Effector memory CD4-positive, alpha-beta T cell (primary cell): Measurements from ENCODE around the gene TMEM69.
A peak's percentile ranks its signal among the peaks of the same experiment; 100 is the strongest.
"Not testable (repeated sequence)": the region's sequence is repeated elsewhere in the genome, so short reads cannot be mapped to it uniquely, and the experiment has no call there.

Source experiments
- DNase-seq, 3 donors: peaks; one replicate each; pipeline ENCODE4 v3.0.0-alpha.2; 2020
- H3K27ac ChIP-seq: 2 replicates; pipeline ENCODE4 v1.7.0; 2013; ENCODE audit warnings: mild to moderate bottlenecking, low read length, moderate library complexity; ENCODE audit not compliant: insufficient read depth, poor library complexity, severe bottlenecking
- H3K27me3 ChIP-seq: replicated peaks from 2 replicates; pipeline ENCODE4 v1.7.0; 2013; ENCODE audit warnings: mild to moderate bottlenecking, low read length; ENCODE audit not compliant: insufficient read depth, control insufficient read depth, poor library complexity, severe bottlenecking
- H3K36me3 ChIP-seq: 2 replicates; pipeline ENCODE4 v1.7.0; 2013; ENCODE audit warnings: mild to moderate bottlenecking, low read length, moderate library complexity; ENCODE audit not compliant: control insufficient read depth, insufficient read depth
- H3K4me1 ChIP-seq: 2 replicates; pipeline ENCODE4 v1.7.0; 2013; ENCODE audit warnings: low read length, mild to moderate bottlenecking; ENCODE audit not compliant: control insufficient read depth, insufficient read depth, poor library complexity, severe bottlenecking
- H3K4me3 ChIP-seq: 2 replicates; pipeline ENCODE4 v1.7.0; 2013; ENCODE audit warnings: low read length, low read depth, mild to moderate bottlenecking; ENCODE audit not compliant: insufficient read depth, poor library complexity, severe bottlenecking
- H3K9me3 ChIP-seq: 2 replicates; pipeline ENCODE4 v1.7.0; 2013; ENCODE audit warnings: mild to moderate bottlenecking, low read length, moderate library complexity; ENCODE audit not compliant: control insufficient read depth

The TMEM69 gene

DNA sequence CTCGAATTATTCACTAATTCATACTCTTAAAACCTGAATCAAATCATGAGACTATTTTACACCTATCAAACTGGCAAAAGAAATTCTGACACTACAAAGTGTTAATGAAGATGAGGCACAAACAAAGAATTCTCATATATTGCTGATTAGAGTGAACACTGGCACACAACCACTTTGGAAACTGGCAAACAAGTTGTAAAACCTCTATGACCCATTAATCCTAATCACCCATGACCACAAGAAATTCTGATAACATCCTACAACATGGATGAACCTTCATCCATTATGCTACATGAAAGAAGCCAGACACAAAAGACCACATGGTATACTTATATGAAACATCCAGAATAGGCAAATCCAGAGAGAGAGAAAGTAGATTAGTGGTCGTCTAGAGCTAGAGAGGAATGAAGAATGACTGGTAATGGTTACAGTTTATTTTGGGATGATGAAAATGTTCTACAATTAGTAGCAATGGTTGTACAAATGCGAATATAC is 10.2 kb upstream of the TMEM69 start:
- no peak for DNase-seq
- Histone ChIP-seq H3K36me3 (no peaks in the 10 kb centered on the region), H3K27ac (no peak overlapping the region), H3K4me1 (no peaks in the 10 kb centered on the region), H3K9me3 (no peaks in the 10 kb centered on the region), H3K4me3 (no peak overlapping the region), H3K27me3 (no peaks in the 10 kb centered on the region)

DNA sequence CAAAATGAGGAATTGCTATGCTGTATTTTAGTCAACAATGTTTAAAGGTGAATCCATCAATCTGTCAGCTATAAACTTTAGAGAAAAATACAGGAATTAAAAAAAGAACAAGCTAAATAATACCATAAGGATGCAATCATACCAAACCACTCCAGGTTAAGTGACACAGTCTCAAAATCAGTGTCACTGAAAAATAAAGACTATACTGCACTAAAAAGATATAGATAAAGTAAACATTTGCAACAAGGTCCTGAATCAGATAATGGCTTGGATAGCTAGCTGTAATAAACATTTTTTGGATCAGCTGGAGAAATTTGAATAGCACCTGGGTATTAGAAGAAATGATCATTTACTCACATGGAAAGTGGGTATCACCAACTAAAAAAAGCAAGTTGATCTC is 9.5 kb upstream of the TMEM69 start:
- Histone ChIP-seq H3K9me3 (no peaks in the 10 kb centered on the region), H3K27ac (no peak overlapping the region), H3K4me3 (no peak overlapping the region), H3K36me3 (no peaks in the 10 kb centered on the region), H3K27me3 (no peaks in the 10 kb centered on the region), H3K4me1 (no peaks in the 10 kb centered on the region)
- no peak for DNase-seq

DNA sequence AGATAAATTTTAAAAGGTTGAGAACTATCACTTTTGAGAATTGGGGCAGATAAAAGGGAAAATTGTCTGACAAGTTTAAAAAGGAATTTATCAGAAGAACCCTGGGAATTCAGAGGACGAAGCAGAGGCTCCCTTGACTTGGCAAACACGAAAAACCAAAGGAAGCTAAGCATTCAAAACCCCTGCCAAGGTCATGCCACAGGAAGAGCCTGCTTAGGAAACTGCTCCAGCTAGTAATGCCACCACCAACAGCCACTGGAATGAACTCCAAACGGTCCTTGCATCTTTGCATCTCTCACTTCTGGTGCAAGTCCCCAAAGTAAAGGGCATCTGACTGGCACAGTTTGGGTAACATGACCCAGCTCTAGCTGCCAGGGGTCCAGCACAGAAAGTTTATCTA is 8.9 kb upstream of the TMEM69 start:
- no peaks in the 10 kb centered on the region for H3K36me3 ChIP-seq
- no peaks in the 10 kb centered on the region for H3K27me3 ChIP-seq
- H3K4me3 ChIP-seq: no peak overlapping the region
- peaks cover under 1% of the 10 kb centered on the region for H3K4me1 ChIP-seq
- H3K9me3 ChIP-seq: no peaks in the 10 kb centered on the region
- no peak for DNase-seq
- no peak overlapping the region for H3K27ac ChIP-seq

DNA sequence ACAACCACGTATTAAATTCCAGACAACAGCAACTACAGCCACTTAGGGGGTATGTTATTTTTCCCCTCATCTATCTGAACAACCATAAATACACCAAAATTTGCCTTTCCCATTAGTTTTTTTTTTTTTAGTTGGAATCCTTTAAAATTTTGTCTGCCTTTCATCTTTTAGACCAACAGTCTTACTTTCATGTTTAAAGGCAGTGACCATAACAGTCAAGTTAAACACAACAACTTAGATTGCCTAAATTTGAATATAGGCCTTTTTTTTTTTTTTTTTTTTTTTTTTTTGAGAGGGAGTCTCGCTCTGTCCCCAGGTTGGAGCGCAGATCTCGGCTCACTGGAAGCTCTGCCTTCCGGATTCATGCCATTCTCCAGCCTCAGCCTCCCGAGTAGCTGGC is 5.0 kb upstream of the TMEM69 start:
- no peaks in the 10 kb centered on the region for H3K36me3 ChIP-seq
- H3K27me3 ChIP-seq: no peaks in the 10 kb centered on the region
- peaks cover 3% of the 10 kb centered on the region for H3K4me1 ChIP-seq
- no peak overlapping the region for H3K27ac ChIP-seq
- H3K4me3 ChIP-seq: no peak overlapping the region
- no peaks in the 10 kb centered on the region for H3K9me3 ChIP-seq
- DNase-seq: no peak

DNA sequence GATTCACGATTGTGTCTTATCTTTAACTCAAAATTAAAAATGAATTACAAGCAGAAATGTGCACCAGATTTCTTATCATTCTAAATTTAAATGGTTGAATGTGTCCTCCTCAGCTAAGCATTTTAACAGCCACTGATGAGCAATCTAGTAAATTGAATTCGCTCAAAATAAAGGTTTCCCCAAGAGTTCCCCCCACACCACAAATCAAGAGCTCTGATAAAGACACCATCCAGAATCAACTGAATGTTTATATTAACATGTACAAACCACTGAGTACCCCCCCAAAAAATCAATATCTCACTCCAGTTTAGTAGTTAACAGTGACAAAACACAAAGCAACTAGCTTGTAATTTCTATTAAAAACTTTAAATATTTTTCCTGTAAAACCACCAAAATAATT is 3.6 kb upstream of the TMEM69 start:
- no peak for DNase-seq
- no peak overlapping the region for H3K27ac ChIP-seq
- no peaks in the 10 kb centered on the region for H3K27me3 ChIP-seq
- H3K9me3 ChIP-seq: no peaks in the 10 kb centered on the region
- no peak overlapping the region for H3K4me3 ChIP-seq
- H3K36me3 ChIP-seq: no peaks in the 10 kb centered on the region
- H3K4me1 ChIP-seq: peaks cover 3% of the 10 kb centered on the region

DNA sequence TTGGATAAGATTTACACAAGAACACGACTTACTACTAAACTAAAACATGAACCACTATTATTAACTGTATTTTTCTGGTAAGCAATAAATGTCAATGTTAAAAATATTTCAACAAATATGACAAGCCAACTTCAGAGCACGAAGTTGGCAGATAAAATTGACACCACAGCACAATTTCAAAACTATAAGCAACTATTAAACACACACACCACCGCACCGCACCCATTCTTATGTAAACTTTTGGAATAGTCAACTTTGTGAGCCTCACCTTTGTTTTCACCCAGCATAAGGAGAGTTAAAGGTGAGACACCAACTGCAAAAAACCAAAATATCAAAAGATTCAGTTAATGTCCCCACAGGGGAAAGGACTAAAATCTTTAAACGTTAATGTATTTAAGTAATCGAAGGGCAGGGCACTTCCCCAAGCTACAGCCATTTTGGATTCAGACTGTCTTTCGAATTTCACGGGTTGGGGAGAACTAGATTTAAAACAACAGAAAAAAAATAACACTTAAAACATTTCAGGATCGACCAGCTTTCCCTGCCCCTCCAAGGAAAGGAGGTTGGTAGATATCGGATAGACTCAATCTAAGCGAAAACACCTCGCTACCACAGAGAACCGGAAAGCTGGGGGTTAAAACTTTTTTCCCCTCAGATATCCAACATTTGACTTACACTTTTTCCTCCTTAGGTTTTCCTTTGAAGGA is 2.5 kb upstream of the TMEM69 start:
- no peak for DNase-seq
- Histone ChIP-seq H3K27me3 (no peaks in the 10 kb centered on the region), H3K4me3 (peak overlapping the region; percentile 100), H3K36me3 (no peaks in the 10 kb centered on the region), H3K27ac (peak overlapping the region; percentile 94), H3K9me3 (no peaks in the 10 kb centered on the region), H3K4me1 (peaks cover 3% of the 10 kb centered on the region)

DNA sequence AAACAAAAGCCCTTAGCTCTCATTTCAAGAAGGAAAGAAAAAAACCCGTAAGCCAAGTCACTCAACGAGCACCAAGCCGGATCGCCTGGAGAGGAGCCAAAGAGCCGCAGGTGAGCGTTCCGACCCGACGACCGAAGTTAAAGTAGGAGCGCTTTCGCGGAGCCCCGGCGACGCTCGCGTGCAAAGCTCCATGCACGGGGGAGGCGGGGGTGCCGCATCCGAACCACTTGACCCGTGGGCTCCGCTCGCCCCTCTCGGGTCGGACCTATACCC is 2.0 kb upstream of the TMEM69 start:
- H3K27ac ChIP-seq: peak overlapping the region; percentile 94
- no peaks in the 10 kb centered on the region for H3K36me3 ChIP-seq
- peak; percentile 38 to 54 (median 39) for DNase-seq
- H3K4me1 ChIP-seq: peaks cover 3% of the 10 kb centered on the region
- no peaks in the 10 kb centered on the region for H3K27me3 ChIP-seq
- no peaks in the 10 kb centered on the region for H3K9me3 ChIP-seq
- peak overlapping the region; percentile 100 for H3K4me3 ChIP-seq

DNA sequence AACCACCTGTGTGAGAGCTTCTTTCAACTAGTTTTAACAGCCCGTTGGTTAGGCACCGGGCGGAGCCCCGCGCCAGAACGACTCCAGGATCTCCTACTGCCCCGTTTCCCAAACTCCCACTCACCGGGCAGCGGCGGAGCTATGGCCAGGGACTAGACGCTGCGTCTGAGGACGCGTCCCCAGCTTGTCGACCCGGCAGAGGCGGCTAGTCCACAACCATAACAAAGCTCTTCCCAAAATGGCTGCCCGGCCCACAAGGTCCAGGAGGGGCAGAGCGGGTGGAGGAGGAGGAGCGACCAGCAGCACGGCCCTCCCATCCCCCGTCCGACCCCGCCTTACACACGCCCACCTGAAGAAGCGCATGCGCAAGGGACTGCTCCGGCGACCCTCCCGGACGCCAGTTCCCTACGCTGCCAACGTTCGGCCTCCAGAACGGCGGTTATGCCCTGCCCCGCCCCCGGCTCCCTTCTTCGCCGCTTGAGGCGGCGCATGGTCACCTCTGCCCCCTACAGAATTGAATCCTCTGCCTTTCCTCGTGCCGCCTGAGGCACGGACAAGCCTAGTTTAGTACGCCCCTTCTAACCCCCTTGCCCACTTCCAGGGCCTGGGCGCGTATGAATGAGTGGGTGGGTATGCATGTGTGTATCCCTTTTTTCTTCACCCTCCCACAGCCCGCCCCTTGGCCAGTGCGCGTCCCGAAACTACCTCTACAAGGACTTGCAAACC is 1.5 kb upstream of the TMEM69 start, which contains the start of gene GPBP1L1:
Gene GPBP1L1, minus strand, starts transcription at position 246 of the 726 bp plus-strand sequence. CDS start 27,446 bp downstream, outside the sequence.
- DNase-seq: peak; percentile 94 to 97 (median 96)
- H3K4me1 ChIP-seq: peaks cover 3% of the 10 kb centered on the region
- no peaks in the 10 kb centered on the region for H3K9me3 ChIP-seq
- peak within 1 kb of the TSS; percentile 100 for H3K4me3 ChIP-seq
- peak within 1 kb of the TSS; percentile 94 for H3K27ac ChIP-seq
- no peaks in the 10 kb centered on the region for H3K27me3 ChIP-seq
- H3K36me3 ChIP-seq: no peaks in the 10 kb centered on the region

DNA sequence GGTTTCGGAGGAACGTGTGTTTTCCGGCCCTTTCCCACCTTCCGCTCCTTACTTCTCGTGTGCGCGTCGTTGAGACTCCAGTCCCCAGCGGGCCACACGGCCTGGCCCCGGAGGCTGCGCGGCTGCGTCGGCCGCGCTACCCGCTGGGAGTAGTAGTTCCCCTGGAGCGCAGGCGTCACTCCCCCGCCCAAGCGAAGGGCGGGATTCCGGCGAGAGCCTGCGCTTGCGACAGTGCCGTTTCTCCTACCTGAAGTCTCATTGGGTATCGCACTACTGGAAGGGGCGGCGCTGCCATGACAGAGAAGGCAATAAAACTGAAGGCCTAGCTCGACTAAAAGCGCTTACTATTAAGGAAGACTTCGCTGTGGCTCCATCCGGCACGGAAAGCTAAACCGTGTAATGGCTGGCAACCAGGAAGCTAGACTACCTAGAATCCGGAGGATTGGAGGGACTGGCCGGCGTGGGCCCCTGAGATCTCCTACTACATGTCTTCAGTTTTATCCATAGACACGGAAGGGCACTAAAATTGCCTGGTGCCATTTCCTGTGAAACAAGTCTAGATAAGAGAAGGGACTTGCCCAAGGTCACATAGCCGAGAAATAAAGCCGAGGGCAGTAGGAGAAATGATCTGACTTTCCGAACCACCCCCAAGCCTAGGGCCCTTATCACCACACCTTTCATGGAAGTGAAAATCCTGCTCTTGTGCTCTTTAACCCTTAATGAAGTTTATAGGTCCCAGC is 797 bp upstream of the TMEM69 start:
- Histone ChIP-seq H3K9me3 (no peaks in the 10 kb centered on the region), H3K36me3 (no peaks in the 10 kb centered on the region), H3K27ac (peak overlapping the region; percentile 94), H3K27me3 (no peaks in the 10 kb centered on the region), H3K4me3 (peak overlapping the region; percentile 100), H3K4me1 (peaks cover 3% of the 10 kb centered on the region)
- peak; percentile 94 to 97 (median 96) for DNase-seq

DNA sequence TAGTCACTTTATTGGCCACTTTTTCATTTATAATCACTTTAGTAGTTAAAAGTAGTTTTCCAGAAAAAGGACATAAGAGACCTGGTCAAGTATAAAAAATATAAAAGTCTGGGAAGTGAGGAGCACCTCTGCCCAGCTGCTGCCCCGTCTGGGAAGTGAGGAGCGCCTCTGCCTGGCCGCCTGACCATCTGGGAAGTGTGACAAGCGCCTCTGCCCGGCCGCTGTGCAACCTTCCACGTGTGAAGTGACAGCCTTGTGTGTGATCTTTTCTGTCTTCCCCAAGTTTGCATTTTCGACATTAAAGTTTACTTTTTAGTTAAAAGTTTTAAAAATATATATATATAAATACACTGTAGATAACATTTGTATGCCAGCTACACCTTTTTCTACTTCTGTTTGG is 5.8 kb downstream of the TMEM69 start:
- not testable (repeated sequence) for H3K9me3 ChIP-seq, DNase-seq, H3K27me3 ChIP-seq, H3K27ac ChIP-seq, H3K4me3 ChIP-seq, H3K4me1 ChIP-seq
- H3K36me3 ChIP-seq: peaks cover 24% of the 10 kb centered on the region
